NCI-H1105 (cell line): ENCODE results near the gene NFAT5.
"Not testable (repeated sequence)": the region's sequence is repeated elsewhere in the genome, so short reads cannot be mapped to it uniquely, and the experiment has no call there.

Experiments used
- DNase-seq: peaks from one replicate; lab custom pipeline; 2025; lab: John Stamatoyannopoulos, UW

Gene NFAT5

GRCh38 chr16:69553332-69553731, 12.4 kb upstream of the NFAT5 start:
- DNase-seq, result no peak

GRCh38 chr16:69554495-69554894, 11.3 kb upstream of the NFAT5 start:
- no peak for DNase-seq

- DNase-seq, result no peak
Measured at GRCh38 chr16:69555437-69555836, 10.3 kb upstream of the NFAT5 start.

GRCh38 chr16:69555867-69556266, 9.9 kb upstream of the NFAT5 start:
- no peak for DNase-seq

- no peak for DNase-seq
Measured at GRCh38 chr16:69559164-69559563, 6.6 kb upstream of the NFAT5 start.

- DNase-seq, result not testable (repeated sequence)
Measured at GRCh38 chr16:69561367-69561766, 4.4 kb upstream of the NFAT5 start.

GRCh38 chr16:69561901-69562300, 3.9 kb upstream of the NFAT5 start:
- DNase-seq, result no peak

- no peak for DNase-seq
Measured at GRCh38 chr16:69562813-69563212, 3.0 kb upstream of the NFAT5 start.

- no peak for DNase-seq
Measured at GRCh38 chr16:69563605-69564580, 1.9 kb upstream of the NFAT5 start.

GRCh38 chr16:69564845-69565670, 708 bp upstream of the NFAT5 start:
- no peak for DNase-seq

GRCh38 chr16:69566240-69566980, 644 bp downstream of the NFAT5 start:
- no peak for DNase-seq

- no peak for DNase-seq
Measured at GRCh38 chr16:69566981-69567680, 1.4 kb downstream of the NFAT5 start.

GRCh38 chr16:69568676-69569075, 2.9 kb downstream of the NFAT5 start:
- DNase-seq, result no peak

- DNase-seq, result not testable (repeated sequence)
Measured at GRCh38 chr16:69578771-69579170, 13.0 kb downstream of the NFAT5 start.

GRCh38 chr16:69579783-69580481, 14.2 kb downstream of the NFAT5 start:
- no peak for DNase-seq

- no peak for DNase-seq
Measured at GRCh38 chr16:69581297-69581696, 15.5 kb downstream of the NFAT5 start.

GRCh38 chr16:69584493-69584892, 18.7 kb downstream of the NFAT5 start:
- not testable (repeated sequence) for DNase-seq

- DNase-seq, result no peak
Measured at GRCh38 chr16:69589434-69590269, 23.9 kb downstream of the NFAT5 start.

GRCh38 chr16:69590590-69590989, 24.8 kb downstream of the NFAT5 start:
- no peak for DNase-seq

- DNase-seq, result no peak
Measured at GRCh38 chr16:69593751-69594255, 28.0 kb downstream of the NFAT5 start.
